HG03025 (cell line): ENCODE data around the gene MED8.

Experiments used
- ATAC-seq: cut with Tn5 transposase; IDR thresholded peaks from one replicate; pipeline ENCODE4 v1.9.1; 2021; ENCODE audit warnings: mild to moderate bottlenecking, moderate library complexity; ENCODE audit not compliant: unreplicated experiment, low FRiP score

Gene MED8

DNA sequence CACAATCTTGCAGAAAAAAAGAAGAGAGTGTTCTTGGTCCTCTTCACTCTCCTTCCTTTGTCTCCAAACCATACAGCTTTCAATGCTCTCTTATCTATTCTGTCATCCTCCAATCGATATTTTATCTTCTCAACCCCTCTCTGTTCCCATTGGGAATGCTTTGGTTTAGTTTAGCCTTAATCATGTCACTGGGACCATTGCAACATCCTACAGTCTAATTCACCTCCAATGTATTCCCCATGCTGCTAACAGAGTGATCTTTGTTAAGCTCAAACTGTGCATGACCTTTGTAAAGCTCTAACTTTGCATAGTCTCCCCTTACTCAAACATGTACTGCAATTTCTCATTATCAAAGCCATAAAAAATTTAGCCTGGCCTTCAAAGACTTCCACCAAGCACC lies 49.0 kb downstream of the MED8 start:
- no peak for ATAC-seq

DNA sequence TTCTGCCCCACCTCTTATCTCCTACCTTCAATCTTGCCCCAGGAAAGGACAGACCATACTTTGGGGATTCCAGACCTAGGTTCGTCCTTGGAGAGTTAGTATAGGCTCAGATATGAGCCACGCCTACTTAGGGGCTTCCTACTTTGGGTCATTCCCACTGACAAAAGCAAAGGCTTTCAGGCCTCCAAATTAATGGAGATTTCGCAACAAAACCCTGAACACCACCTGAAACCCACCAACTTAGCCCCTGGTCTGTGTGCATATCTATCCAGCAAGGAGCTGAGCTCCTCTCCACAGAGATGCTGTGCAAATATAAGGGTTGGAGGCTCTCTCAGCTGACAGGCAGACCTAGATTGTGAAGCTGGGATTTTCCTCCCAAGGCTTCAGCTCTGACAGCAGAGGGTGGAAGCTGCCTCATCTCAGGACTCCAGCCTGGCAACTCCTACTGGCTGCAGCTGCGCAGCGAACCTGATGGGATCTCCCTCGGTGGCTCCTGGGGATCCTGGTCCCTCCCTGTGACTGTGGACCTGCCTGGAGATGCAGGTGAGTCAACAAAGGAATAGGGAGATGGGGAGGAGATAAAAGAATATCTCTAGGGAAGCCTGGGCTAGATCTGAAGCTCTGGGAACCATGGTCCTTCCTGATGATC lies 49.9 kb downstream of the MED8 start:
- no peak for ATAC-seq

DNA sequence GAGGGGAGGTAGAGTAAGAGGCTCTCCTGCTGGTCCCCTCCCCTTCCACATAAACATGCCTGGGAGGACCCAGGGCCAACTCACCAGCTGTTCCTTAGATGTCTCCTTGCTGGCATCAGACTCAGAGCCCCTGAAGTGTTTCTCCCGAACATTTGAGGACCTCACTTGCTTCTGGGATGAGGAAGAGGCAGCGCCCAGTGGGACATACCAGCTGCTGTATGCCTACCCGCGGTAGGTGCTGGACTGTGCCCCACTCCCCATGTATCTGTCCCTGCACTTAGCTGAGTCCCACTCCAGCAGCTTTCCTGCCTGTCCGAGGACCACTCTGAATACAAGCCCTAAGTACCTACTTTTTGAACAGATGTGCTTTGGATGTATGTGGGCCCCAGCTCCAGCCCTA lies 51.6 kb downstream of the MED8 start:
- no peak for ATAC-seq

DNA sequence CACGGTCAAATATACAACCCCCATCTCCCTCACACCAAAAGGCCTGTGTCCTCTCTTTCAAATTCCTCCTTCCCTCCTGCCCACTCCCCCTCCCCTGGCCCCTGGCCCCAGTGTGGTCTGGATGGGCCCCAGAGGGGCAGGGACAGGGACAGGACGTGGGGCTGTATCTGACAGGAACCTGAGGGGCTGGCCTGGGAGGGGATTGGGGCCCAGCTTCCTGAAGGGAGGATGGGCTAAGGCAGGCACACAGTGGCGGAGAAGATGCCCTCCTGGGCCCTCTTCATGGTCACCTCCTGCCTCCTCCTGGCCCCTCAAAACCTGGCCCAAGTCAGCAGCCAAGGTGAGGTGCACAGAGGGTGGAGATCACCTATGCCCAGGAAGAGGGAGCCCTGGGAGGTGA lies 52.0 kb downstream of the MED8 start, which contains the start of gene MPL:
Gene MPL, plus strand, starts transcription at position 231 of the 400 bp plus-strand sequence. Its CDS starts 31 bp downstream, at position 262.
- ATAC-seq = no peak

DNA sequence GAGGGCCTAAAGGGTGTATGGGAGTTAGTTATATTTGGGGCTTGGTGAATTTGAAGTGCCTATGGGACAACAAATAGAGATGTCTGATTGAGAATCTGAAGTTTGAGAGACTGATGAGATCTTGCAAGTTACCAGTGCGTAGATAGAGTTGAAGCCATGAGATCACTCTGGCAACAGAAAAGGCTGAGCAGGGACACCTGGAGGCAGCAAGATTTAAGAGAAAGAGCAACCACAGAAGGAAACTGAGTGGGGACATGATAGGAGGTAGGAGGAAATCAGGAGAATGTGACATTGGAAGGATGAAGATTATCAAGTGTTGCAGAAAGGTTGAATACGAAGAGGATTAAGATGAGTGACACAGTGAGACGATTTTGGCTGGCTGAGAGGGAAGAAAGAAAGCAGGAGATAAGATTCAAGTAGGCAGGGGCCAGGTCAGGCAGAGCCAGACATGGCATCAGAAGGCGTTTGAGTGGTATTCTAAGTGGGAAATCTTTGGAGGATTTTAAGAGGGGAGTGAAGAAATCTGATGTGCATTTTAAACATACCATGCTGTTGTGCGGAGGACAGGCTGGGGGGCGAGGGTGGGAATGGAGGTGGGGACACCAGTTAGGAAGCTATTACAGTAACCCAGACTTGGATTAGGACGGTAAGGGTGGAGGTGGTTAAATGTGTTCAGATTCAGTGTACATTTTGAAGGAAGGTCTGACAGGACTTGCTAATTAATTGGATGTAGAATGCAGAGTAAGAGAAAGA lies 55.0 kb downstream of the MED8 start:
- ATAC-seq = no peak
